ENCODE results near the gene SYNGR1. TPM values are rescaled to one million over a fixed set of nuclear protein-coding genes. Genes with fewer than 3 reads are reported as not detected.

The SYNGR1 gene
- total and polyA plus RNA-seq, 2 donors (not counting 1 experiment from before 2014, with no cell fraction given) = 9.4 to 31.9 TPM

DNA sequence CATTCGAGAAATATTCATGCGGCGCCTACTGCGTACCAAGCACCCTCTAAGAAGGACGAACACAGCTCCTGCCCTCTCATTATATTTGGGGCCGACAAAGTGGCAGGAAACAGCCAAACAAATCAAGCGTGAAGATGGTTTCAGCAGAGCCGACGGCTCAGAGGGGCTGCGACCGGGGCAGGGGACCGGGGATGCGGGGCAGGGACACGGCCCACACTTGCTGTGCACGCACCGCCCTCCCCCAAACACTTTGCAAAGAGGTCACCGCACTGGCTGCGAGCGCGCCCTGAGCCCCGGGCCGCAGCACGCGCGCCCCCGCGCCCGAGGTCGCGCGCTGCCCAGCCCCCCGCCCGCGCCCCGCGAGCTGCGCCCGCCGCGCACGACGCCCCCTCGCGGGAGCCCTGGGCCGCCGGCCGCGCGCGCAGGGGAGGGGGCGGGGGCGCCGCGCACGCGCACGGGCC, 255 bp upstream of the SYNGR1 start:
- CTCF ChIA-PET = interaction anchor here (1.0 to 2.1 kb wide), 6 partner anchors 11 to 179 kb away, joined by 3 to 12 read pairs (median 4); partner anchors contain the start of genes RPL3 and TAB1
- Histone ChIP-seq H3K36me3 (replicated peaks in 1 of 2; ENCODE audit: control extremely low read depth in 1 of 2, control insufficient read depth in 1 of 2, extremely low read depth in 1 of 2, insufficient read depth in 2 of 2, low read length in 1 of 2) (no peaks in the 10 kb centered on the region), H4K20me1 (ENCODE audit: control insufficient read depth, insufficient read depth, low read length, poor library complexity, severe bottlenecking) (peaks cover 9% of the 10 kb centered on the region), H3K4me3 (ENCODE audit: control extremely low read depth in 1 of 5, extremely low read depth in 1 of 5, insufficient read depth in 1 of 5, low read depth in 2 of 5, low read length in 4 of 5) (peak overlapping the region; percentile 66 to 83 (median 69)), H3K27me3 (replicated peaks in 1 of 4; ENCODE audit: control extremely low read depth in 1 of 4, control insufficient read depth in 3 of 4, insufficient read depth in 4 of 4, low read length in 3 of 4) (no peaks in the 10 kb centered on the region), H3K27ac (ENCODE audit: low read length in 2 of 2) (peak overlapping the region; percentile 4 to 45), H3K9ac (ENCODE audit: low read length) (peak overlapping the region; percentile 78), H3K79me2 (ENCODE audit: control insufficient read depth, insufficient read depth, low read length) (peaks cover 12% of the 10 kb centered on the region), H2AFZ (ENCODE audit: insufficient read depth, low read depth, low read length, poor library complexity, severe bottlenecking) (peak overlapping the region; percentile 67), H3K4me1 (ENCODE audit: control insufficient read depth in 2 of 2, insufficient read depth in 2 of 2, low read length in 2 of 2) (peaks cover 31 to 37% of the 10 kb centered on the region in 2 donors), H3K4me2 (replicated peaks; ENCODE audit: low read depth, low read length, poor library complexity, severe bottlenecking) (peak overlapping the region; percentile 89), H3K9me3 (ENCODE audit: control extremely low read depth in 1 of 3, control insufficient read depth in 2 of 3, insufficient read depth in 1 of 3, low read length in 2 of 3) (no peaks in the 10 kb centered on the region)
- Mint-ChIP-seq H3K27me3 (no peaks in the 10 kb centered on the region), H3K4me1 (peaks cover 35% of the 10 kb centered on the region), H3K9me3 (ENCODE audit: insufficient read depth) (no peaks in the 10 kb centered on the region), H3K27ac (peak overlapping the region; percentile 94), H3K4me3 (peak overlapping the region; percentile 95)
- TF ChIP-seq, protein P1, sequence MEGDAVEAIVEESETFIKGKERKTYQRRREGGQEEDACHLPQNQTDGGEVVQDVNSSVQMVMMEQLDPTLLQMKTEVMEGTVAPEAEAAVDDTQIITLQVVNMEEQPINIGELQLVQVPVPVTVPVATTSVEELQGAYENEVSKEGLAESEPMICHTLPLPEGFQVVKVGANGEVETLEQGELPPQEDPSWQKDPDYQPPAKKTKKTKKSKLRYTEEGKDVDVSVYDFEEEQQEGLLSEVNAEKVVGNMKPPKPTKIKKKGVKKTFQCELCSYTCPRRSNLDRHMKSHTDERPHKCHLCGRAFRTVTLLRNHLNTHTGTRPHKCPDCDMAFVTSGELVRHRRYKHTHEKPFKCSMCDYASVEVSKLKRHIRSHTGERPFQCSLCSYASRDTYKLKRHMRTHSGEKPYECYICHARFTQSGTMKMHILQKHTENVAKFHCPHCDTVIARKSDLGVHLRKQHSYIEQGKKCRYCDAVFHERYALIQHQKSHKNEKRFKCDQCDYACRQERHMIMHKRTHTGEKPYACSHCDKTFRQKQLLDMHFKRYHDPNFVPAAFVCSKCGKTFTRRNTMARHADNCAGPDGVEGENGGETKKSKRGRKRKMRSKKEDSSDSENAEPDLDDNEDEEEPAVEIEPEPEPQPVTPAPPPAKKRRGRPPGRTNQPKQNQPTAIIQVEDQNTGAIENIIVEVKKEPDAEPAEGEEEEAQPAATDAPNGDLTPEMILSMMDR (IDR thresholded peaks at IDR 0.05) = no peak
- no peak for TF ChIP-seq EZH2 (IDR thresholded peaks at IDR 0.05; ENCODE audit: borderline replicate concordance, insufficient read depth, low read depth, low read length, poor library complexity, severe bottlenecking)
- peak; percentile 73 for DNase-seq
- under 1% methylated on average over 57 of the region's 57 CpGs for WGBS (ENCODE audit: insufficient coverage)
- intact Hi-C loops (cut with micrococcal nuclease) = no loop called here
- peak; percentile 21 for ATAC-seq (ENCODE audit: low read depth)
- POLR2A ChIA-PET = interaction anchor here (0.7 to 5.0 kb wide), 5 partner anchors 30 to 153 kb away, joined by 3 to 40 read pairs (median 4); partner anchors contain the start of genes MIEF1, RPL3 and TAB1

All from B cell (primary cell).